ENCODE measurements around the gene LAMC1. TPM values are rescaled to one million over a fixed set of nuclear protein-coding genes. Genes with fewer than 3 reads are reported as not detected.
A peak's percentile ranks its signal among the peaks of the same experiment; 100 is the strongest.

Gene LAMC1
- polyA plus RNA-seq, 1 of the 3 experiments (the other 2 are of a cell fraction): 101 TPM

GRCh38 chr1:183027031-183027430 lies 3.8 kb downstream of the LAMC1 start:
- peak overlapping the region in 1 of 2 experiments; percentile 100; a peak in 2 of 4 replicates for H3K27ac ChIP-seq (ENCODE audit: low read depth in 2 of 2, low read length in 1 of 2)
- peaks cover 41 to 49% of the 10 kb centered on the region in 2 experiments for H3K4me1 ChIP-seq (ENCODE audit: control insufficient read depth in 1 of 2, insufficient read depth in 2 of 2, low read depth in 1 of 2, low read length in 1 of 2)
- H4K20me1 ChIP-seq (ENCODE audit: insufficient read depth): peaks cover 46% of the 10 kb centered on the region
- peak overlapping the region; percentile 76; the same call in 1 of the 2 replicates for H3K9ac ChIP-seq
- peak overlapping the region; percentile 80 for H3K4me2 ChIP-seq
- TF ChIP-seq FOXM1 (IDR thresholded peaks at IDR 0.05; ENCODE audit: low read depth) (no peak), GATA2 (CRISPR knock-in tag; IDR thresholded peaks at IDR 0.05) (no peak), MAX (IDR thresholded peaks at IDR 0.05; ENCODE audit: low read depth) (no peak), RXRA (IDR thresholded peaks at IDR 0.05; ENCODE audit: borderline replicate concordance, low read depth) (no peak), PBX3 (IDR thresholded peaks at IDR 0.05) (no peak), GABPA (IDR thresholded peaks at IDR 0.05; ENCODE audit: low read depth) (no peak), REST (IDR thresholded peaks at IDR 0.05; ENCODE audit: low read depth, low read length) (no peak), NFIC (IDR thresholded peaks at IDR 0.05; ENCODE audit: borderline replicate concordance) (no peak), CHD2 (IDR thresholded peaks at IDR 0.05; ENCODE audit: low read length, partially characterized antibody) (no peak), RAD21 (IDR thresholded peaks at IDR 0.05; ENCODE audit: low read length) (no peak), EZH2phosphoT487 (IDR thresholded peaks at IDR 0.05; ENCODE audit: borderline replicate concordance, low read depth) (no peak), MEF2A (IDR thresholded peaks at IDR 0.05; ENCODE audit: borderline replicate concordance, low read depth) (no peak), POLR2AphosphoS5 (IDR thresholded peaks at IDR 0.05; ENCODE audit: low read depth, low read length) (no peak), USF2 (IDR thresholded peaks at IDR 0.05; ENCODE audit: borderline replicate concordance, low read depth, low read length) (no peak), FOSL2 (IDR thresholded peaks at IDR 0.05; ENCODE audit: borderline replicate concordance, low read depth) (no peak), TAF1 (IDR thresholded peaks at IDR 0.05; ENCODE audit: borderline replicate concordance, low read depth, low read length) (no peak), EP300 (IDR thresholded peaks at IDR 0.05; ENCODE audit: borderline replicate concordance in 1 of 2, low read depth in 1 of 2, low read length in 1 of 2) (no peak), SIN3A (IDR thresholded peaks at IDR 0.05; ENCODE audit: borderline replicate concordance, low read depth, low read length) (no peak)
- peaks cover 84% of the 10 kb centered on the region for H3K79me2 ChIP-seq (ENCODE audit: insufficient read depth)
- 65% methylated on average over 3 of the region's 3 CpGs for WGBS (ENCODE audit: low lambda C conversion rate)
- DNase-seq: no peak
- H3K4me3 ChIP-seq (ENCODE audit: low read depth in 2 of 2, low read length in 1 of 2): peak overlapping the region in 1 of 2 experiments; percentile 70; a peak in 1 of 4 replicates
- H2AFZ ChIP-seq (ENCODE audit: low read depth): no peak overlapping the region
- POLR2A ChIA-PET: no interaction called here
- H3F3A ChIP-seq (replicated peaks; ENCODE audit: insufficient read depth): peaks cover 13% of the 10 kb centered on the region
- no peaks in the 10 kb centered on the region for H3K9me2 ChIP-seq
- H3K9me3 ChIP-seq: no peaks in the 10 kb centered on the region
- H3K27me3 ChIP-seq (ENCODE audit: insufficient read depth): no peaks in the 10 kb centered on the region
- CTCF ChIA-PET: interaction anchor here (1.1 to 4.3 kb wide), 2 partner anchors 64 to 115 kb away, joined by 3 to 21 read pairs; no protein-coding TSS in a partner anchor
- peaks cover 0 to 5% of the 10 kb centered on the region in 2 experiments for H3K36me3 ChIP-seq (replicated peaks in 1 of 2; ENCODE audit: control insufficient read depth in 1 of 2, insufficient read depth in 2 of 2, low read length in 1 of 2)

Data from SK-N-SH (cell line).